Spleen (tissue), 11 donors: ENCODE data around the gene ATP5F1E. TPM values are rescaled to one million over a fixed set of nuclear protein-coding genes. Genes with fewer than 3 reads are reported as not detected.
"Not testable (repeated sequence)": the region's sequence is repeated elsewhere in the genome, so short reads cannot be mapped to it uniquely, and the experiment has no call there.

ENCODE experiments used
- DNase-seq: peaks from one replicate; pipeline ENCODE4 v3.0.0-alpha.2; 2020
- H3K27ac ChIP-seq, 8 donors: fragments of 200-600 bp; sonication (generic) in 7 of 8; 1 replicate in 4 of 8; 2 replicates in 4 of 8; pipeline versions ENCODE4 v1.5.0 to v1.8.0; 2016 to 2021; ENCODE audit warnings: inconsistent platforms in 4 of 8, mild to moderate bottlenecking in 4 of 8, moderate library complexity in 1 of 8
- H3K27me3 ChIP-seq, 7 donors: fragments of 200-600 bp; sonication (generic) in 6 of 7; replicated peaks in 1 of 7; 1 replicate in 4 of 7; 2 replicates in 3 of 7; pipeline versions ENCODE4 v1.5.0 to v1.8.0; 2016 to 2021; ENCODE audit warnings: inconsistent platforms in 3 of 7, mild to moderate bottlenecking in 1 of 7
- H3K36me3 ChIP-seq, 6 donors: fragments of 200-600 bp; sonication (generic) in 5 of 6; 1 replicate in 4 of 6; 2 replicates in 2 of 6; pipeline versions ENCODE4 v1.5.0 to v1.8.0; 2016 to 2021; ENCODE audit warnings: inconsistent platforms in 2 of 6
- H3K4me1 ChIP-seq, 6 donors: fragments of 200-600 bp; sonication (generic) in 5 of 6; 1 replicate in 3 of 6; 2 replicates in 3 of 6; pipeline versions ENCODE4 v1.5.0 to v1.8.0; 2016 to 2021; ENCODE audit warnings: inconsistent platforms in 3 of 6
- H3K4me3 ChIP-seq, 8 donors: fragments of 200-600 bp; sonication (generic) in 7 of 8; 1 replicate in 4 of 8; 2 replicates in 4 of 8; pipeline versions ENCODE4 v1.5.0 to v1.8.0; 2016 to 2021; ENCODE audit warnings: inconsistent platforms in 4 of 8, mild to moderate bottlenecking in 4 of 8, moderate library complexity in 2 of 8
- H3K9me3 ChIP-seq, 8 donors: fragments of 200-600 bp; sonication (generic) in 7 of 8; 1 replicate in 4 of 8; 2 replicates in 4 of 8; pipeline versions ENCODE4 v1.5.0 to v1.8.0; 2016 to 2021; ENCODE audit warnings: inconsistent platforms in 4 of 8
- CTCF ChIP-seq, 11 experiments: fragments of 200-600 bp in 7 of 11; fragments of 450-650 bp in 4 of 11; sonication (generic) in 4 of 11; IDR thresholded peaks in 8 of 11; conservative IDR thresholded peaks in 3 of 11; 1 replicate in 7 of 11; 2 replicates in 4 of 11; pipeline versions ENCODE4 v1.4.0 to v1.8.0; 2016 to 2021; ENCODE audit warnings: antibody characterized with exemption in 11 of 11, inconsistent platforms in 4 of 11, mild to moderate bottlenecking in 1 of 11
- POLR2A ChIP-seq, 3 donors: fragments of 450-650 bp; IDR thresholded peaks; one replicate each; pipeline ENCODE4 v1.5.1; 2017; ENCODE audit warnings: antibody characterized with exemption in 3 of 3, mild to moderate bottlenecking in 1 of 3
- POLR2AphosphoS5 ChIP-seq, 3 donors: sonication (generic); formaldehyde crosslinking; IDR thresholded peaks; one replicate each; pipeline ENCODE4 v1.5.1; 2017; ENCODE audit warnings: antibody characterized with exemption in 3 of 3
- WGBS, 5 donors: extraction: QIAGEN DNeasy Blood & Tissue Kit in 3 of 5; methylation state at CpG; one replicate each; pipeline versions ENCODE4 v1.1.5 to v1.1.7; 2013 to 2018; 5-methylcytosine and 5-hydroxymethylcytosine counted together
- intact Hi-C: fragments of 100-400 bp; cut with DNase I; formaldehyde crosslinking; loops from one replicate; pipeline ENCODE4 v1.15.0; 2023; ENCODE audit warnings: low total_unique reads
- polyA plus RNA-seq, 3 donors: library from polyadenylated mRNA; stranded (reverse); fragments of 200-250 nt; gene quantifications; one replicate each; pipeline ENCODE4 v1.2.1, GENCODE V29; 2013
- total RNA-seq, 7 donors: library from RNA; depleted of rRNA in 3 of 7; stranded (reverse); fragments of >200 nt in 3 of 7; fragmentation: NEBNext Ultra II Directional in 4 of 7; extraction: Animal tissue kit (Norgen Biotek cat#: 25700) in 4 of 7; gene quantifications; one replicate each; pipeline versions ENCODE4 v1.1.0 to v1.2.1, GENCODE V29; 2016 to 2021
- donor health status: healthy with polysubstance abuse.
- donor health status: DM: no; HTN: no; CAD: no; lungs with moderate emphysema.
- donor health status: DM: no; HTN: no; CAD: no.
- donor health status: Bipolar disorder and iron deficiency.
- donor health status: healthy.
- donor health status: DM: no; HTN: no; CAD: no.
- donor health status: DM: yes; HTN: yes; CAD: no.

ATP5F1E gene
- total and polyA plus RNA-seq, 10 donors = 24.2 to 71.1 (median 64.9) TPM

DNA sequence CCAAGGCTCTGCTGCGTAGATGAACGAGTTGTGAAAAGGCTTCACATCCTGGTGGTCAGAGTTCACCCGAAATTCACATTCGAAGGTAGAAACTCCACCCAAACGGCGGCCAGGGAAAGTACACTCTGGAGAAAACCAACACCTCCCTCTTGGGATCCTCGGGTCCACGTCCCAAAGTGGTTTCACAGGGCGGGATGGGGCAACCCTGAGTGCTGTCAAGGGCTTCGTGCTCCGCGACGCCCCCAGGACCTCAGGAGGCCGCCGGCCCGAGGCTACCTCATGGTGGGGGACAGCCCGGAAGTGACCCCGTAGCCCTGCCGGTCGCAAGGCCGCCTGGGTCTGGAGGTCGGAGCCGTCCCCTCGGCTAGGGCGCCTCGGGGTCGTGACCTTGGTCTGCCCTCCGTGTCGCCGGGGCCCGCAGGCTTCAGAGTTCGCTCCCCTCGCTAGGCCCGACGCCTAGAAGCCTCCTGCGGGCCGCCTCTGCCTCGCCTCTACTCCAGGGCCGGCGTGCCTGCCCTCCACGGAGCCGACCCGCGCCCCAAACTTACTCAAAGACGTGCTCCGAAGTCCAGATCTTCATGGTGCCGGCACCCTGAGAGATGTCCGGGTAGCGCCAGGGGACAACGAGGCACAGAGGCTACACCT, 10.1 kb upstream of the ATP5F1E start, which contains the start of gene PRELID3B:
Gene PRELID3B (minus strand): TSS at position 636 of the 645 bp plus-strand sequence. CDS start 56 bp downstream, at position 580.
- Histone ChIP-seq H3K4me1 (peaks cover 19 to 74% (median 58%) of the 10 kb centered on the region in 6 donors), H3K36me3 (peaks cover 0 to 24% (median 11%) of the 10 kb centered on the region in 6 donors), H3K4me3 (peak within 1 kb of the TSS; percentile 71 to 95 (median 88)), H3K27me3 (no peaks in the 10 kb centered on the region), H3K9me3 (no peaks in the 10 kb centered on the region), H3K27ac (peak within 1 kb of the TSS; percentile 80 to 94 (median 88))
- intact Hi-C loops = loop anchor here (10.0 kb wide), 1 partner anchor 157 kb away; no protein-coding TSS in a partner anchor
- 4% methylated on average over 16 to 50 of the region's 50 CpGs for WGBS, 5 donors
- no peak for DNase-seq
- TF ChIP-seq POLR2AphosphoS5 (IDR thresholded peaks at IDR 0.05) (peak in 1 of 3 donors; percentile 84), CTCF (IDR thresholded peaks at IDR 0.05 in 8 of 11, conservative IDR thresholded peaks at IDR 0.05 in 3 of 11) (no peak)

GRCh38 chr20:59041487-59041886, 9.4 kb upstream of the ATP5F1E start:
- H3K27ac ChIP-seq = peak overlapping the region in 6 of 8 donors; percentile 80 to 94 (median 90)

GRCh38 chr20:59040667-59041066, 8.5 kb upstream of the ATP5F1E start:
- DNase-seq = no peak
- Histone ChIP-seq H3K9me3 (no peaks in the 10 kb centered on the region), H3K4me3 (no peak overlapping the region), H3K36me3 (peaks cover under 1 to 40% (median 26%) of the 10 kb centered on the region in 6 donors), H3K27me3 (no peaks in the 10 kb centered on the region), H3K27ac (no peak overlapping the region), H3K4me1 (peaks cover 19 to 82% (median 58%) of the 10 kb centered on the region in 6 donors)
- no peak for TF ChIP-seq POLR2AphosphoS5 (IDR thresholded peaks at IDR 0.05)
- TF ChIP-seq CTCF (IDR thresholded peaks at IDR 0.05 in 8 of 11, conservative IDR thresholded peaks at IDR 0.05 in 3 of 11) = no peak
- intact Hi-C loops = loop anchor here (10.0 kb wide), 1 partner anchor 156 kb away; no protein-coding TSS in a partner anchor
- WGBS, 5 donors = 86 to 91% (median 87%) methylated on average over 5 of the region's 5 CpGs

More at GRCh38 chr20:59041487-59041886, 9.4 kb upstream of the ATP5F1E start:
- not testable (repeated sequence) for DNase-seq, H3K27me3 ChIP-seq, H3K9me3 ChIP-seq
- 80 to 93% (median 84%) methylated on average over 16 of the region's 16 CpGs for WGBS, 5 donors
- peak overlapping the region; percentile 71 to 95 (median 88) for H3K4me3 ChIP-seq
- H3K36me3 ChIP-seq = peaks cover 0 to 32% (median 19%) of the 10 kb centered on the region in 6 donors
- H3K4me1 ChIP-seq = peaks cover 19 to 82% (median 58%) of the 10 kb centered on the region in 6 donors
- intact Hi-C loops = loop anchor here (10.0 kb wide), 1 partner anchor 157 kb away; no protein-coding TSS in a partner anchor

DNA sequence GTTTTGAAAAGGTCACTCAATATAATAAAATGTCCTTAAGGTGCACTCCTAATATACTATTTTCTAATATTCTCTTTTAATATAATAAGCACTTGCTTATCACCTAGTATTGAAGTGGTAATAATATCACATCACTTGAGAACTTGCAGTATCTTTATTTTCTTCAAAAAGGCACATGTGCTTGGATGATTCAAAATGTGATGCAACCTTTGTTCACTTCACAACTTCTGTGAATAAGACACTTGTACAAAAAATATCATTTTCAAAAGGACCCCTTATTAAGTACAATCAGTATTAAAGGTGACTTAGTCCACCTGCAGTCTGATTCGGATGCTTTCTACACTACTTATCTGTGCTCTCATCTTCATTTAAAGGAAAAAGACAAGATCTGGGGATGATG, 7.1 kb upstream of the ATP5F1E start:
- H3K4me1 ChIP-seq = peaks cover 19 to 75% (median 54%) of the 10 kb centered on the region in 6 donors
- H3K4me3 ChIP-seq = no peak overlapping the region
- WGBS, 5 donors = 75 to 88% (median 83%) methylated on average over 1 of the region's 1 CpG
- no peak overlapping the region for H3K27ac ChIP-seq
- no peaks in the 10 kb centered on the region for H3K9me3 ChIP-seq
- intact Hi-C loops = loop anchor here (10.0 kb wide), 1 partner anchor 54 kb away; the partner anchor contains the start of gene NELFCD
- no peaks in the 10 kb centered on the region for H3K27me3 ChIP-seq
- peaks cover 7 to 55% (median 37%) of the 10 kb centered on the region in 6 donors for H3K36me3 ChIP-seq
- TF ChIP-seq POLR2AphosphoS5 (IDR thresholded peaks at IDR 0.05) = no peak
- no peak for TF ChIP-seq CTCF (IDR thresholded peaks at IDR 0.05 in 8 of 11, conservative IDR thresholded peaks at IDR 0.05 in 3 of 11)
- no peak for TF ChIP-seq POLR2A (IDR thresholded peaks at IDR 0.05)
- DNase-seq = no peak
